Testis (tissue), 2 donors: ENCODE measurements around the gene ATP5MG.

Experiments
- CTCF ChIP-seq, 3 experiments: fragments of 450-650 bp in 2 of 3; fragments of 200-600 bp in 1 of 3; sonication (generic) in 1 of 3; IDR thresholded peaks; one replicate each; pipeline ENCODE4 v1.5.1; 2016 to 2019; ENCODE audit warnings: antibody characterized with exemption in 3 of 3, mild to moderate bottlenecking in 2 of 3, moderate library complexity in 1 of 3
- POLR2A ChIP-seq: fragments of 450-650 bp; IDR thresholded peaks from one replicate; pipeline ENCODE4 v1.6.1; 2017; ENCODE audit warnings: antibody characterized with exemption, mild to moderate bottlenecking, moderate library complexity

GRCh38 chr11:118398791-118399559 lies 2.4 kb upstream of the ATP5MG start:
- TF ChIP-seq CTCF (IDR thresholded peaks at IDR 0.05) (no peak), POLR2A (no peak)
